K562 (cell line): ENCODE measurements around the gene PHF21A. TPM values are rescaled to one million over a fixed set of nuclear protein-coding genes. Genes with fewer than 3 reads are reported as not detected.

ENCODE experiments used
- ATAC-seq: fragments of 200-7000 bp; cut with Tn5 transposase; 3 replicates; pipeline ENCODE4 v1.9.1; 2020; ENCODE audit warnings: moderate library complexity
- BruUV-seq: library from RNA; stranded (reverse); fragments of 400-500 nt; replicated peaks from 2 replicates; lab custom pipeline; 2021; lab: Mats Ljungman, UMichigan
- CTCF ChIA-PET: fragments of 300-600 bp; formaldehyde crosslinking; extraction: SDS; loops from one replicate; lab custom pipeline; 2021; ENCODE audit warnings: low intra/inter-chr PET ratio; lab: Yijun Ruan, JAX
- POLR2A ChIA-PET: fragments of 300-600, 350-650 bp; sonication (Branson Sonifier 250); formaldehyde crosslinking; extraction: SDS; loops from one replicate; lab custom pipeline; 2021; ENCODE audit warnings: antibody characterized with exemption, inconsistent platforms; lab: Yijun Ruan, JAX
- DNase-seq, 4 experiments: peaks; one replicate each; pipeline versions ENCODE4 v3.0.0 to v3.0.0-alpha.2; 2011 to 2018; ENCODE audit warnings: low spot score in 3 of 4, mixed read lengths in 3 of 4; ENCODE audit errors: extremely low read depth in 1 of 4
- FAIRE-seq: peaks from 2 replicates; lab custom pipeline; 2011; peaks lifted over from hg19 to GRCh38; lab: Jason Lieb, UNC
- H2AFZ ChIP-seq: 2 replicates; pipeline ENCODE4 v1.6.0; 2011; ENCODE audit warnings: low read depth, low read length, control low read depth, inconsistent platforms
- H3K27ac ChIP-seq: fragments of 200-600 bp; 3 replicates; pipeline ENCODE4 v1.8.0; 2011; ENCODE audit warnings: low read depth, mild to moderate bottlenecking, control low read depth, inconsistent platforms, low read length, moderate library complexity, mixed read lengths; ENCODE audit errors: extremely low read depth
- H3K27me3 ChIP-seq, 2 experiments: fragments of 300-600 bp in 1 of 2; 2 replicates in 1 of 2; 3 replicates in 1 of 2; pipeline versions ENCODE4 v1.6.0 to v1.8.0; 2011; ENCODE audit warnings: inconsistent platforms in 2 of 2, low read length in 2 of 2, mild to moderate bottlenecking in 1 of 2, mixed read lengths in 1 of 2, moderate library complexity in 1 of 2; ENCODE audit not compliant: control insufficient read depth in 2 of 2, insufficient read depth in 2 of 2
- H3K36me3 ChIP-seq: fragments of 300-600 bp; 3 replicates; pipeline ENCODE4 v1.8.0; 2011; ENCODE audit warnings: mild to moderate bottlenecking, low read length, inconsistent platforms; ENCODE audit not compliant: control insufficient read depth, insufficient read depth
- H3K4me1 ChIP-seq, 2 experiments: fragments of 200-600 bp in 1 of 2; replicated peaks in 1 of 2; 2 replicates in 1 of 2; 3 replicates in 1 of 2; pipeline versions ENCODE4 v1.5.1 to v1.8.0; 2011; ENCODE audit warnings: inconsistent platforms in 2 of 2, low read length in 2 of 2, mild to moderate bottlenecking in 1 of 2, mixed read lengths in 1 of 2, moderate library complexity in 1 of 2; ENCODE audit not compliant: control insufficient read depth in 2 of 2, insufficient read depth in 2 of 2
- H3K4me2 ChIP-seq: 2 replicates; pipeline ENCODE4 v1.6.1; 2011; ENCODE audit warnings: low read length, control low read depth, inconsistent platforms, mixed read lengths; ENCODE audit not compliant: insufficient read depth
- H3K4me3 ChIP-seq: fragments of 200-600 bp; sonication (generic), shearing (Covaris generic); 2 replicates; pipeline ENCODE4 v1.5.1; 2016; ENCODE audit warnings: control low read depth, inconsistent platforms
- H3K79me2 ChIP-seq: fragments of 200-600 bp; 3 replicates; pipeline ENCODE4 v1.8.0; 2011; ENCODE audit warnings: low read length, inconsistent platforms; ENCODE audit not compliant: control insufficient read depth, insufficient read depth
- H3K9ac ChIP-seq, 2 experiments: 2 replicates each; pipeline versions ENCODE4 v1.6.0 to v1.6.1; 2011; ENCODE audit warnings: low read depth in 2 of 2, low read length in 2 of 2, control low read depth in 1 of 2, inconsistent platforms in 1 of 2, mild to moderate bottlenecking in 1 of 2, mixed read lengths in 1 of 2; ENCODE audit not compliant: insufficient read depth in 1 of 2
- H3K9me1 ChIP-seq: one replicate; pipeline ENCODE4 v1.6.0; 2011; ENCODE audit warnings: inconsistent platforms, mild to moderate bottlenecking, low read length, moderate library complexity; ENCODE audit not compliant: control insufficient read depth, insufficient read depth
- H3K9me3 ChIP-seq: replicated peaks from 2 replicates; pipeline ENCODE4 v1.5.1; 2011; ENCODE audit warnings: low read depth, low read length, inconsistent platforms; ENCODE audit not compliant: control insufficient read depth, insufficient read depth
- H4K20me1 ChIP-seq: replicated peaks from 2 replicates; pipeline ENCODE4 v1.6.1; 2011; ENCODE audit warnings: low read length, inconsistent platforms, mixed read lengths; ENCODE audit not compliant: control insufficient read depth, insufficient read depth
- MCM7 ChIP-seq, 2 experiments: fragments of 450-650 bp; IDR thresholded peaks; 2 replicates each; pipeline ENCODE4 v1.6.1; 2016 to 2018
- MYC ChIP-seq, 2 experiments: fragments of 250-450 bp in 1 of 2; sonication (Bioruptor Pico) in 1 of 2; IDR thresholded peaks; 2 replicates each; pipeline versions ENCODE4 v1.5.1 to v1.6.1; 2012 to 2021; ENCODE audit warnings: low read depth in 2 of 2, borderline replicate concordance in 1 of 2, improper control_type of control experiment in 1 of 2, low read length in 1 of 2, mild to moderate bottlenecking in 1 of 2, moderate library complexity in 1 of 2
- NEUROD1 ChIP-seq: fragments of 150-350 bp; IDR thresholded peaks from 2 replicates; pipeline ENCODE4 v1.6.1; 2014; ENCODE audit warnings: borderline replicate concordance, low read length, low read depth; ENCODE audit not compliant: partially characterized antibody
- NRF1 ChIP-seq, 2 experiments: fragments of 450-650 bp; IDR thresholded peaks in 1 of 2; conservative IDR thresholded peaks in 1 of 2; 2 replicates each; pipeline ENCODE4 v1.6.1; 2014; ENCODE audit warnings: mild to moderate bottlenecking in 2 of 2
- PHF8 ChIP-seq: fragments of 200-600 bp; sonication (generic); IDR thresholded peaks from 2 replicates; pipeline ENCODE4 v1.6.1; 2012; ENCODE audit warnings: mixed run types, mild to moderate bottlenecking, inconsistent platforms, low read length, moderate library complexity, borderline replicate concordance
- PRPF4 ChIP-seq: fragments of 200-400 bp; formaldehyde crosslinking; IDR thresholded peaks from one replicate; pipeline ENCODE4 v1.6.1; 2017; ENCODE audit warnings: low read length, low read depth, mild to moderate bottlenecking; ENCODE audit not compliant: insufficient read depth, poor library complexity, severe bottlenecking
- RBFOX2 ChIP-seq: fragments of 200-400 bp; formaldehyde crosslinking; IDR thresholded peaks from 2 replicates; pipeline ENCODE4 v1.6.1; 2017; ENCODE audit warnings: low read depth, mild to moderate bottlenecking, low read length, moderate library complexity
- SIN3B ChIP-seq: fragments of 450-650 bp; IDR thresholded peaks from 2 replicates; pipeline ENCODE4 v1.6.1; 2017; ENCODE audit warnings: low read depth, mild to moderate bottlenecking, moderate library complexity
- TGIF2 ChIP-seq: sonication (generic); formaldehyde crosslinking; IDR thresholded peaks from 2 replicates; pipeline ENCODE4 v1.8.1; 2022; ENCODE audit warnings: mild to moderate bottlenecking, missing genetic modification reagents, moderate library complexity
- UBTF ChIP-seq, 2 experiments: IDR thresholded peaks; 2 replicates each; pipeline ENCODE4 v1.6.1; 2012; ENCODE audit warnings: improper control_type of control experiment in 2 of 2, low read depth in 2 of 2, low read length in 2 of 2, borderline replicate concordance in 1 of 2
- USF1 ChIP-seq: sonication (generic); formaldehyde crosslinking; IDR thresholded peaks from 2 replicates; pipeline ENCODE4 v1.9.0; 2022; ENCODE audit warnings: mild to moderate bottlenecking, missing genetic modification reagents
- YY1 ChIP-seq, 3 experiments: IDR thresholded peaks; 2 replicates each; pipeline ENCODE4 v1.6.1; 2011; ENCODE audit warnings: low read length in 2 of 3, mild to moderate bottlenecking in 2 of 3, moderate library complexity in 2 of 3, borderline replicate concordance in 1 of 3, control low read depth in 1 of 3, low read depth in 1 of 3; ENCODE audit not compliant: insufficient read depth in 3 of 3, insufficient replicate concordance in 2 of 3, control insufficient read depth in 1 of 3, insufficient read length in 1 of 3; ENCODE audit errors: extremely low read depth in 1 of 3
- ZBTB7A ChIP-seq: IDR thresholded peaks from 2 replicates; pipeline ENCODE4 v1.6.1; 2011; ENCODE audit warnings: low read depth, mild to moderate bottlenecking, low read length, moderate library complexity, borderline replicate concordance; ENCODE audit not compliant: control insufficient read depth
- ZFX ChIP-seq: sonication (generic); formaldehyde crosslinking; IDR thresholded peaks from 2 replicates; pipeline ENCODE4 v1.8.0; 2022; ENCODE audit warnings: mild to moderate bottlenecking, missing genetic modification reagents, moderate library complexity
- ZNF408 ChIP-seq: fragments of 250-450 bp; sonication (Bioruptor Pico); IDR thresholded peaks from 2 replicates; pipeline ENCODE4 v1.4.0; 2020; ENCODE audit warnings: low read depth, mild to moderate bottlenecking, moderate library complexity
- WGBS: fragments of 100-300 bp; shearing (Covaris generic); methylation state at CpG from one replicate; pipeline ENCODE4 v1.1.6; 2016; ENCODE audit warnings: low coverage, mixed read lengths; ENCODE audit not compliant: insufficient coverage; ENCODE audit errors: missing lambda C conversion rate; 5-methylcytosine and 5-hydroxymethylcytosine counted together
- in situ Hi-C: fragments of 300-500 bp; cut with MboI; formaldehyde crosslinking; loops from 4 replicates; pipeline ENCODE4 v1.15.0; 2018; ENCODE audit warnings: inconsistent platforms, mixed read lengths
- intact Hi-C: fragments of 100-400 bp; cut with micrococcal nuclease; formaldehyde crosslinking; loops from 2 replicates; pipeline ENCODE4 v1.14.2; 2022
- polyA plus RNA-seq, 8 experiments: library from polyadenylated mRNA; depleted of rRNA in 4 of 8; stranded (reverse) in 5 of 8; unstranded in 3 of 8; fragments of >200 nt; fragmentation: Nextera tagmentation in 2 of 8; fragmentation: Illumina TruSeq in 1 of 8; extraction: Ambion mirVana in 2 of 8; extraction: Trizol in 1 of 8; gene quantifications; 2 replicates each; pipeline versions ENCODE4 v1.2.1 to v1.2.3, GENCODE V29; 2011 to 2014; ENCODE audit warnings: inconsistent platforms in 1 of 8, missing spikeins in 1 of 8
- total RNA-seq, 7 experiments: library from RNA; depleted of rRNA in 6 of 7; stranded (reverse); fragments of >200 nt in 6 of 7; fragmentation: Illumina TruSeq in 2 of 7; extraction: Trizol in 2 of 7; gene quantifications; 2 replicates each; pipeline versions ENCODE4 v1.2.1 to v1.2.3, GENCODE V29; 2011 to 2021; ENCODE audit warnings: low replicate concordance in 1 of 7

Gene PHF21A
- total and polyA plus RNA-seq, 9 of the 15 experiments (the other 6 are each of a cell fraction or from before 2014, with no cell fraction given), result 1.5 to 32.4 (median 10.7) TPM

- in situ Hi-C loops (no loop called here), intact Hi-C loops (no loop called here)
- ATAC-seq (peak; percentile 80), DNase-seq (peak; percentile 82 to 93 (median 92)), FAIRE-seq (no peak)
- peaks cover 8 to 57% of the 10 kb centered on the region in 2 experiments for H3K4me1 ChIP-seq
- POLR2A ChIA-PET, result interaction anchor here (1.1 to 1.4 kb wide), 3 partner anchors 9 to 21 kb away, joined by 3 to 5 read pairs (median 4); no protein-coding TSS in a partner anchor
- peak within 1 kb of the TSS; percentile 63 for H3K4me2 ChIP-seq
- H4K20me1 ChIP-seq, result no peaks in the 10 kb centered on the region; the same call in 1 of the 2 replicates
- no peaks in the 10 kb centered on the region for H3K27me3 ChIP-seq
- no peaks in the 10 kb centered on the region for H3K9me1 ChIP-seq
- 3% methylated on average over 19 of the region's 73 CpGs for WGBS
- peak within 1 kb of the TSS; percentile 52 for H3K4me3 ChIP-seq
- H3K9me3 ChIP-seq, result no peaks in the 10 kb centered on the region
- peaks cover 5% of the 10 kb centered on the region for H3K79me2 ChIP-seq
- peak within 1 kb of the TSS; percentile 36 to 89; a peak in 3 of 4 replicates for H3K9ac ChIP-seq
- peak within 1 kb of the TSS; percentile 79 for H2AFZ ChIP-seq
- CTCF ChIA-PET, result no interaction called here
- no peak within 1 kb of the TSS; the same call in 2 of the 3 replicates for H3K27ac ChIP-seq
- H3K36me3 ChIP-seq, result peaks cover 4% of the 10 kb centered on the region; the same call in 1 of the 3 replicates
- no TSS peak for BruUV-seq
- TF ChIP-seq SIN3B (peak; percentile 33; the same call in 1 of the 2 replicates), PHF8 (peak; percentile 51; the same call in 1 of the 2 replicates), PRPF4 (peak; percentile 30), ZBTB7A (peak; percentile 78), NRF1 (conservative IDR thresholded peaks at IDR 0.05 in 1 of 2, IDR thresholded peaks at IDR 0.05 in 1 of 2) (peak; percentile 55 to 57; a peak in 3 of 4 replicates), MYC (IDR thresholded peaks at IDR 0.05; ENCODE audit: low read depth, low read length) (0 out of 2 replicates have a peak, but pooled peaks have one; percentile 10), MYC (CRISPR knock-in tag; IDR thresholded peaks at IDR 0.05; ENCODE audit: borderline replicate concordance, low read depth) (no peak), ZFX (CRISPR knock-in tag) (peak; percentile 61), MCM7 (IDR thresholded peaks at IDR 0.05) (no peak), NEUROD1 (no peak), UBTF (IDR thresholded peaks at IDR 0.05; ENCODE audit: borderline replicate concordance in 1 of 2, low read depth in 2 of 2, low read length in 2 of 2) (0 out of 4 replicates have a peak, but pooled peaks of 1 of the 2 experiments have one; percentile 18), YY1 (IDR thresholded peaks at IDR 0.05; ENCODE audit: borderline replicate concordance in 1 of 3, control insufficient read depth in 1 of 3, extremely low read depth in 1 of 3, insufficient read depth in 3 of 3, insufficient read length in 1 of 3, insufficient replicate concordance in 2 of 3, low read depth in 1 of 3, low read length in 2 of 3) (peak; percentile 20 to 82 (median 21)), RBFOX2 (peak; percentile 52), ZNF408 (CRISPR knock-in tag) (no peak), USF1 (CRISPR knock-in tag) (no peak), TGIF2 (CRISPR knock-in tag) (0 out of 2 replicates have a peak, but pooled peaks have one; percentile 5)
Measured at GRCh38 chr11:45922425-45923082, 198.7 kb downstream of the PHF21A start, which contains the start of gene LARGE2. Gene LARGE2 (plus strand): TSS chr11:45922656. CDS start chr11:45922883, 227 bp downstream.
